Stomach smooth muscle (tissue), 2 donors: ENCODE data around the gene CACNA2D1.

Experiments
- H3K27ac ChIP-seq: one replicate; pipeline ENCODE4 v1.7.0; 2013; ENCODE audit warnings: mild to moderate bottlenecking, low read length, inconsistent platforms
- H3K27me3 ChIP-seq, 2 donors: one replicate each; pipeline ENCODE4 v1.7.0; 2013; ENCODE audit warnings: low read length in 2 of 2; ENCODE audit not compliant: insufficient read depth in 2 of 2, control insufficient read depth in 1 of 2
- H3K36me3 ChIP-seq, 2 donors: one replicate each; pipeline ENCODE4 v1.7.0; 2013; ENCODE audit warnings: low read length in 2 of 2; ENCODE audit not compliant: control insufficient read depth in 2 of 2, insufficient read depth in 2 of 2
- H3K4me1 ChIP-seq: one replicate; pipeline ENCODE4 v1.7.0; 2013; ENCODE audit warnings: low read length; ENCODE audit not compliant: control insufficient read depth, insufficient read depth
- H3K4me3 ChIP-seq, 2 donors: one replicate each; pipeline ENCODE4 v1.7.0; 2013; ENCODE audit warnings: low read length in 2 of 2
- H3K9ac ChIP-seq, 2 donors: one replicate each; pipeline ENCODE4 v1.7.0; 2013; ENCODE audit warnings: low read length in 2 of 2, mild to moderate bottlenecking in 1 of 2
- H3K9me3 ChIP-seq, 2 donors: one replicate each; pipeline ENCODE4 v1.7.0; 2013; ENCODE audit warnings: low read length in 2 of 2; ENCODE audit not compliant: control insufficient read depth in 2 of 2
- donor health status: healthy.
- donor health status: Pancreatic carcinoma.

The CACNA2D1 gene

GRCh38 chr7:81903115-81903514, 540.5 kb downstream of the CACNA2D1 start:
- no peaks in the 10 kb centered on the region for H3K27me3 ChIP-seq
- no peaks in the 10 kb centered on the region for H3K4me1 ChIP-seq
- no peak overlapping the region for H3K4me3 ChIP-seq
- no peak overlapping the region for H3K9ac ChIP-seq
- no peak overlapping the region for H3K27ac ChIP-seq
- H3K9me3 ChIP-seq = peaks cover 0 to 2% of the 10 kb centered on the region in 2 donors
- H3K36me3 ChIP-seq = no peaks in the 10 kb centered on the region

- Histone ChIP-seq H3K9ac (no peak overlapping the region), H3K36me3 (no peaks in the 10 kb centered on the region), H3K9me3 (peaks cover 0 to 2% of the 10 kb centered on the region in 2 donors)
Measured at GRCh38 chr7:81902536-81902935, 541.0 kb downstream of the CACNA2D1 start.

More at GRCh38 chr7:81902536-81902935, 541.0 kb downstream of the CACNA2D1 start:
- Histone ChIP-seq H3K27ac (no peak overlapping the region), H3K4me1 (no peaks in the 10 kb centered on the region), H3K4me3 (no peak overlapping the region), H3K27me3 (no peaks in the 10 kb centered on the region)
